HG03439 (cell line): ENCODE measurements around the gene CIB4.

Source experiments
- ATAC-seq: cut with Tn5 transposase; IDR thresholded peaks from one replicate; pipeline ENCODE4 v1.9.1; 2021; ENCODE audit warnings: mild to moderate bottlenecking, moderate library complexity; ENCODE audit not compliant: unreplicated experiment

The CIB4 gene

GRCh38 chr2:26623541-26624495 lies 17.3 kb downstream of the CIB4 start:
- no peak for ATAC-seq

GRCh38 chr2:26621469-26622199 lies 19.5 kb downstream of the CIB4 start:
- no peak for ATAC-seq

DNA sequence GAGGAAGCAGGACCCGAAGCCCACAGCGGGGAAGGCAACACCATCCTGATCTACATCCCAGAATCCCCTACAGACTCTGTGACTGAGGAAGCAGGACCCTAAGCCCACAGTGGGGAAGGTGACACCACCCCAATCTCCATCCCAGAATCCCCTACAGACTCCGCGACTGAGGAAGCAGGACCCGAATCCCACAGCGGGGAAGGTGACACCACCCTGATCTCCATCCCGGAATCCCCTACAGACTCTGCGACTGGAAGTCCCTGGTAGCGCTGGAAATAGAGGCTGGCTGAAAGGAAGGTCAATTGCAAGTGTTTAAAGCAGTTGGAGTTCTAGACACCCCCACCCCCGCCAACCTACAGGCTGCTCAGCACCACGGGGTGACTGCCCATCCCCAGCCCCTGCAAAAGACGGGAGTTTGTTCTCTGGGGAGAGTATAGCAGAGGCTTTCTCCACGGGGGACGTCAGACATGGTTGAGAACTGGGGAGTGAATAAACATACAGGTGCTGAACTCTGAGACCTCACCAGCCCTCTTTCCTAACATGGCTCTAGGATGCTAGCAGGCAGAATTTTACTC lies 21.0 kb downstream of the CIB4 start:
- no peak for ATAC-seq

- no peak for ATAC-seq
These were observed 21.6 kb downstream of the CIB4 start for GRCh38 chr2:26619521-26619951.

DNA sequence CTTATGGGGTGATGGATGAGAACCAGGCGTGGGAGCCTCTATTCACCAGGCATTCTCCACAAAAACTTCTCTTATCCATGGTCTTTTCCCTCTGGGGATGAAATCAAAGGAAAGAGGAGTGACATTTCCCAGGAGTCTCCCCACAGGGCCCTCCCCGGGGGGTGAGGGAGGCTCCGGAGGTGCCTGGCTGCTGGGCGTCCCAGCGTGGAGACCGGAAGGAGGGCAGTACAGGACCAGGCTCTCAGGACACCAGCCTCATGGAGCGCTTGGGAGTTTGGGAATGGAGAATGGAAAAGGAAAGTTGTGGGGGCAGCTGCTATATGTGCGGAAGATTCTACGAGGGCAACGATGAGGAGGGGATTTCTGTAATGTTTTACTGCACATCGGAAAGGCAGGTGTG lies 22.1 kb downstream of the CIB4 start:
- ATAC-seq: no peak

DNA sequence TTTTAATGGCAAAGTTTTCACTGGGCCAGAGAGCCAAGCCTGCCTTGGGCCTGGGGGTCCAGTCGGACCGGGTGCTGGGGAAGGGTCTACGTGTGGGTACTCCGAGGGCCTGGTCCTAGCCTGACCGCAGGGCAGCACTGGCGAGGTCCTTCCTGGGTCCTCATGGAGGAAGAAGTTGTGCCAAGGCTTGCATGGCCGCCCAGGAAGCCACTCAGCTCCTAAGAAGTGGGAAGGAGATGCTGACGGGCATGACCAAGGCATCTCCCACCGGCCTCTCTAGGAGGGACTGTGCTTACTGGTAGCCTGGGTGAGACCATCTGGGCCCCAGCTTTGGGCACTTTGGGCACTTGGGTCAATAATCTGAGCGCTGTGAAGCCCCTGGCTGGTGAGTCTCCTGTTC lies 22.6 kb downstream of the CIB4 start:
- no peak for ATAC-seq

- ATAC-seq: no peak
These were observed 23.5 kb downstream of the CIB4 start for GRCh38 chr2:26617588-26618083.

- no peak for ATAC-seq
These were observed 24.2 kb downstream of the CIB4 start for GRCh38 chr2:26616706-26617587.

GRCh38 chr2:26615860-26616705 lies 25.1 kb downstream of the CIB4 start:
- no peak for ATAC-seq

DNA sequence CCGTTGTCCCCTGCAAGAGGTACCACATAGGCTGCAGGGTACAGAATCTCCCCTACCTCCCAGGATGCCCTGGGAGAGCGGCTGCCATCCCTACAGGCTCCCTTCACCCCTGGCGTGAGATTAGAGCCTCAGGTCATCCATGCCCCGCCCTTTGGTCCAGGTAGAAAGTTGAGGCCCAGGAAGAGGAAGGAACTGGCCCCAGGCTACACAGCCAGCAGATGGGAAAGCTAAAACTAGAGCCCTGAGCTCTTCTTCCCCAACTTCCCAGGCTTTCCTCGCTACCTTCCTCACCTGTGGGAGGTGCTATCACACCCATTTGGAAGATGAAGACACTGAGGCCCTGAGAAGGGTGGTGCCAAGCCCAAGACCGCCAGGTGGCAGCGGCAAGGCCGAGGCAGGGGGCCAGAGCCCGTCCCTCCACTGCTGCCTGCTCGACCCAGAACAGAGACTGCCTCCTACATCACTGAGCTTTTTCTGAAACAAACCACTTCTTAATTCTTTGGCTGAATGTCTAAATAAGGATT lies 25.8 kb downstream of the CIB4 start:
- ATAC-seq: no peak

- no peak for ATAC-seq
These were observed 26.7 kb downstream of the CIB4 start for GRCh38 chr2:26614216-26615138.

- ATAC-seq: no peak
These were observed 27.6 kb downstream of the CIB4 start for GRCh38 chr2:26613241-26614215.

DNA sequence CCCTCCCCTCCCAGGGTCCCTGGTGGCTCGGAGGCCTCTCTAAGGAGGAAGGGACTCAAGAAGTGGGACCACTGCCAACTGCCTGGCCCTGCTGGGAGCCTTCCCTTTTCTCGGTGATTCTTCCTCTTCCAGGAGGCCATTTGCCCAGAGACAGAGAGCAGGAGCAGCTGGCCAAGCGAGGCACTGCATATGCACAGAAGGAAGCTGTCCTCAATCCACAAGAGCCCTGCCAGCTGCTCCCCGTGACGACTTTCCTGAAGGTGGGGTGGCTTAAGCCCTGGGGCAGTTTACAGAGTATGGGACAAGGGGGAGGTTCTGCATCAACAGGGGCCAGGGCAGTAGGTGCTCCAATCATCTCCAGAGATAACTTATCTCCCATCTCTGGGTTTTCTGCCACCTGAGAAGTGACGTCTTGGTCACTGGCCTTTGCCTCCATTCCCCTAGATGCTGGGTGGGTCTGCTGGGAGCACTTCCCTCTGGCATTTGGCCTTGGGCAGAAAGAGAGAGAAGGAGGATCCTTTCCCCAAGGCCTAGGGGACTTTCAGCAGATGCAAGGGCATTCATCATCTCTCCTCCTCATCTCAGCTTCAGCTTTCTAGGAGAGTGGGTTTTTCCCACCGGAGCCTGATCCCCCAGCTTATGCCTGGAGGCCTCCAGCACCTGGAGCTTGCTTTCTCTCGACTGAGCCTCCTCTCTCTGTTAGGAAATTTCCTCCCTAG lies 28.5 kb downstream of the CIB4 start:
- ATAC-seq: no peak

- no peak for ATAC-seq
These were observed 29.1 kb downstream of the CIB4 start for GRCh38 chr2:26612034-26612433.

DNA sequence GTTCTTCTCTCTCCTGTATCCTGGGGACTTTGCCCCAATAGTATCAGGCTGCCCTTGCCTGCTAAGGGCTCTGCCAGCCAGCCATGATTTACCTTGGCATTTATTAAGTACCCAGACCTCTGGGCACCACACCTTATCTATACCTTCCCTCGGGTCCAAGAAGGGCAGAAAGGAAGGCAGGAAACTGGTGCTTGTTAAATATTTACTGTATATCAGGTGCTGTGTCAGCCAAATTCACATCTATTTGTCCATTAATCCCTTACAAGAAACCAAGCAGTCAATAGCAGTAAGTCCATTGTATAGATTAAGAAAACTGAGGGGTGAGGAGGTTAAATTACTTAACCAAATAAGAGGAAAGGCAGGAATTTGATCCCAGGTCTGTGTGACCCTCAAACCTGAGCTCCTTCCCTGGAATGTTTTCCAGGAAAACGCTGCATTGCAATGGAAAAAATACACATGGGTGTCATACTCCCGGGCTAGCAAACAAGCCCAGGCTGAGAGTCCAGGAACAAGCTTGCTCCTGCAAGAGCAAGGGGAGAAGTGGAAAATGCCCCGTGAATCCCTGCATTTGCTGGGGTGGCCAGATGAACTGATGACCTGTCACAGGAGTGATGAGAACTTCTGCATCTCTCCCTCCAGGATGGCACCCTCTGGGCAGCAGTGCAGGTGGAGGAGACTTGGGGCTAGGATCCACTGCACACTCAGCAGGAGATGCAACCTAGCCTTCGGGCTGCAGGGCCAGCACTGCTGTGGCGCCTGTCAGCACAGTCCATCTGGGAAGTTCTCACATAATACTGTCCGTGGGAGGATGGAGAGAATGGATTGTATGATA lies 30.4 kb downstream of the CIB4 start:
- ATAC-seq: no peak
